ENCODE measurements around the gene GABRD.

DNA sequence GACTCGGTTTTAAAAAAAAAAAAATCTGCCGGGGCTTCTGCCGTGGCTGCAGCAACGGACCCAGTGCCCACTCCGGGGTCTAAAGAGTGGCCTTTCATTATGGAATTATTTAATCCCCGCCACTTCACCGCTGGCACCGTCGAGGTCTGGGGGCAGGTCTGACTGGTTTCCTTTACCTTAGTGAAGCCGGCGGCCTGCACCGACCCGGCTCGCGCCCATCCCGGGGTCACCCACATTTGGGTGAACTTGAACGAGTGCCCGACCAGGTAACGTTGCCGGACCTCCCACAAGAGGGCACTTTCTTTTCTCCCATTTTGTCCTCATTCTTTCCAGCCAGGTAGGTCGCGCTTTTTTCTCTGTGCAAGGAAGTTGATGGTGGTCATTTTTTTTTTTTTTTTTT, 35.4 kb downstream of the GABRD start:
- no peak for TF ChIP-seq EZH2 (IDR thresholded peaks at IDR 0.05; ENCODE audit: insufficient read depth, low read length)
- TF ChIP-seq, protein P1, sequence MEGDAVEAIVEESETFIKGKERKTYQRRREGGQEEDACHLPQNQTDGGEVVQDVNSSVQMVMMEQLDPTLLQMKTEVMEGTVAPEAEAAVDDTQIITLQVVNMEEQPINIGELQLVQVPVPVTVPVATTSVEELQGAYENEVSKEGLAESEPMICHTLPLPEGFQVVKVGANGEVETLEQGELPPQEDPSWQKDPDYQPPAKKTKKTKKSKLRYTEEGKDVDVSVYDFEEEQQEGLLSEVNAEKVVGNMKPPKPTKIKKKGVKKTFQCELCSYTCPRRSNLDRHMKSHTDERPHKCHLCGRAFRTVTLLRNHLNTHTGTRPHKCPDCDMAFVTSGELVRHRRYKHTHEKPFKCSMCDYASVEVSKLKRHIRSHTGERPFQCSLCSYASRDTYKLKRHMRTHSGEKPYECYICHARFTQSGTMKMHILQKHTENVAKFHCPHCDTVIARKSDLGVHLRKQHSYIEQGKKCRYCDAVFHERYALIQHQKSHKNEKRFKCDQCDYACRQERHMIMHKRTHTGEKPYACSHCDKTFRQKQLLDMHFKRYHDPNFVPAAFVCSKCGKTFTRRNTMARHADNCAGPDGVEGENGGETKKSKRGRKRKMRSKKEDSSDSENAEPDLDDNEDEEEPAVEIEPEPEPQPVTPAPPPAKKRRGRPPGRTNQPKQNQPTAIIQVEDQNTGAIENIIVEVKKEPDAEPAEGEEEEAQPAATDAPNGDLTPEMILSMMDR (IDR thresholded peaks at IDR 0.05; ENCODE audit: insufficient read depth, low read depth, low read length), result no peak
